ENCODE data around the gene EBLN2.

EBLN2 gene

GRCh38 chr3:73107215-73107614, 45.8 kb downstream of the EBLN2 start:
- no peak for DNase-seq (ENCODE audit: low spot score)

- no peak for DNase-seq (ENCODE audit: low spot score)
Measured at GRCh38 chr3:73107676-73108187, 46.3 kb downstream of the EBLN2 start.

- DNase-seq (ENCODE audit: low spot score), result no peak
Measured at GRCh38 chr3:73108750-73109149, 47.3 kb downstream of the EBLN2 start.

- DNase-seq (ENCODE audit: low spot score), result no peak
Measured at GRCh38 chr3:73110530-73110929, 49.1 kb downstream of the EBLN2 start.
